IMR-90 (cell line): ENCODE results near the gene DENND1A. TPM values are rescaled to one million over a fixed set of nuclear protein-coding genes. Genes with fewer than 3 reads are reported as not detected.

Experiments
- ATAC-seq: fragments of 200-7000 bp; cut with Tn5 transposase; 2 replicates; pipeline ENCODE4 v1.9.1; 2020; ENCODE audit warnings: low read depth, mild to moderate bottlenecking, moderate library complexity
- BruUV-seq: library from RNA; stranded (reverse); fragments of 400-500 nt; replicated peaks from 2 replicates; lab custom pipeline; 2021; lab: Mats Ljungman, UMichigan
- CTCF ChIA-PET: fragments of 300-600 bp; formaldehyde crosslinking; extraction: SDS; loops from one replicate; lab custom pipeline; 2021; ENCODE audit warnings: antibody characterized with exemption; lab: Yijun Ruan, JAX
- POLR2A ChIA-PET: fragments of 300-600 bp; sonication (Branson Sonifier 250); formaldehyde crosslinking; loops from one replicate; lab custom pipeline; 2022; ENCODE audit warnings: antibody characterized with exemption; ENCODE audit not compliant: unreplicated experiment; lab: Charles Lee
- DNase-seq: peaks from one replicate; pipeline ENCODE4 v3.0.0; 2013
- H2AFZ ChIP-seq: replicated peaks from 2 replicates; pipeline ENCODE3; 2013; ENCODE audit warnings: low read length, mild to moderate bottlenecking; ENCODE audit not compliant: poor library complexity
- H2AK5ac ChIP-seq: 2 replicates; pipeline ENCODE4 v1.6.1; 2013; ENCODE audit warnings: low read depth, low read length, inconsistent platforms
- H2AK9ac ChIP-seq: replicated peaks from 2 replicates; pipeline ENCODE3; 2013; ENCODE audit warnings: mild to moderate bottlenecking, low read depth, low read length, moderate library complexity; ENCODE audit not compliant: poor library complexity
- H2BK120ac ChIP-seq: 2 replicates; pipeline ENCODE4 v1.6.1; 2013; ENCODE audit warnings: low read depth, low read length, inconsistent platforms
- H2BK15ac ChIP-seq: 3 replicates; pipeline ENCODE4 v1.6.1; 2013; ENCODE audit warnings: low read depth, low read length, inconsistent platforms
- H2BK20ac ChIP-seq: 2 replicates; pipeline ENCODE4 v1.6.1; 2013; ENCODE audit warnings: low read depth, mild to moderate bottlenecking, inconsistent platforms, low read length, moderate library complexity
- H2BK5ac ChIP-seq: 2 replicates; pipeline ENCODE4 v1.6.1; 2013; ENCODE audit warnings: mild to moderate bottlenecking, low read depth, low read length, inconsistent platforms; ENCODE audit not compliant: poor library complexity, severe bottlenecking
- H3K14ac ChIP-seq: replicated peaks from 2 replicates; pipeline ENCODE4 v1.6.1; 2013; ENCODE audit warnings: low read depth, low read length, inconsistent platforms
- H3K18ac ChIP-seq: 2 replicates; pipeline ENCODE4 v1.6.1; 2013; ENCODE audit warnings: low read depth, low read length, control low read depth
- H3K23ac ChIP-seq: 2 replicates; pipeline ENCODE4 v1.6.1; 2013; ENCODE audit warnings: low read depth, low read length, inconsistent platforms
- H3K27ac ChIP-seq: 2 replicates; pipeline ENCODE4 v1.5.1; 2013; ENCODE audit warnings: mild to moderate bottlenecking, control low read depth, low read length; ENCODE audit not compliant: insufficient read depth
- H3K27me3 ChIP-seq: 2 replicates; pipeline ENCODE4 v1.6.1; 2013; ENCODE audit warnings: low read length; ENCODE audit not compliant: control insufficient read depth, insufficient read depth
- H3K36me3 ChIP-seq: 2 replicates; pipeline ENCODE4 v1.6.1; 2013; ENCODE audit warnings: low read length, mixed read lengths; ENCODE audit not compliant: control insufficient read depth, insufficient read depth
- H3K4ac ChIP-seq: 2 replicates; pipeline ENCODE4 v1.6.1; 2013; ENCODE audit warnings: low read depth, low read length, inconsistent platforms
- H3K4me1 ChIP-seq: 2 replicates; pipeline ENCODE4 v1.6.1; 2013; ENCODE audit warnings: low read length, mixed read lengths; ENCODE audit not compliant: control insufficient read depth, insufficient read depth
- H3K4me2 ChIP-seq: 2 replicates; pipeline ENCODE4 v1.6.1; 2013; ENCODE audit warnings: low read depth, mild to moderate bottlenecking, control low read depth, low read length, moderate library complexity
- H3K4me3 ChIP-seq: 2 replicates; pipeline ENCODE4 v1.5.1; 2013; ENCODE audit warnings: low read depth, mild to moderate bottlenecking, control low read depth, low read length, moderate library complexity; ENCODE audit not compliant: insufficient read depth
- H3K56ac ChIP-seq: 2 replicates; pipeline ENCODE4 v1.6.1; 2013; ENCODE audit warnings: low read length, inconsistent platforms; ENCODE audit not compliant: insufficient read depth; ENCODE audit errors: extremely low read depth
- H3K79me1 ChIP-seq, 2 experiments: 2 replicates each; pipeline ENCODE4 v1.6.1; 2013; ENCODE audit warnings: low read length in 2 of 2, inconsistent platforms in 1 of 2, low read depth in 1 of 2
- H3K9ac ChIP-seq: 2 replicates; pipeline ENCODE4 v1.6.1; 2013; ENCODE audit warnings: low read depth, low read length, control low read depth
- H3K9me1 ChIP-seq: 2 replicates; pipeline ENCODE4 v1.6.1; 2013; ENCODE audit warnings: low read length, inconsistent platforms; ENCODE audit not compliant: insufficient read depth
- H3K9me3 ChIP-seq: 2 replicates; pipeline ENCODE4 v1.6.1; 2013; ENCODE audit warnings: low read length; ENCODE audit not compliant: control insufficient read depth, insufficient read depth
- H4K20me1 ChIP-seq: 2 replicates; pipeline ENCODE4 v1.6.1; 2013; ENCODE audit warnings: low read length, inconsistent platforms; ENCODE audit not compliant: insufficient read depth
- H4K5ac ChIP-seq: 2 replicates; pipeline ENCODE4 v1.6.1; 2013; ENCODE audit warnings: mild to moderate bottlenecking, low read depth, low read length, control low read depth
- H4K8ac ChIP-seq, 2 experiments: 2 replicates each; pipeline ENCODE4 v1.6.1; 2013; ENCODE audit warnings: low read depth in 2 of 2, low read length in 2 of 2, control low read depth in 1 of 2, inconsistent platforms in 1 of 2
- H4K91ac ChIP-seq: 2 replicates; pipeline ENCODE4 v1.6.1; 2013; ENCODE audit warnings: low read depth, low read length, inconsistent platforms; ENCODE audit not compliant: insufficient read depth
- BHLHE40 ChIP-seq: fragments of 150-350 bp; IDR thresholded peaks from 2 replicates; pipeline ENCODE4 v1.6.1; 2016; ENCODE audit warnings: mild to moderate bottlenecking, low read depth, low read length
- CEBPB ChIP-seq: IDR thresholded peaks from 2 replicates; pipeline ENCODE4 v1.6.1; 2012; ENCODE audit warnings: low read depth, low read length, improper control_type of control experiment
- FOS ChIP-seq: fragments of 150-350 bp; IDR thresholded peaks from 2 replicates; pipeline ENCODE4 v1.6.1; 2016; ENCODE audit warnings: low read depth, low read length
- MAFK ChIP-seq: IDR thresholded peaks from 2 replicates; pipeline ENCODE4 v1.6.1; 2012; ENCODE audit warnings: low read depth, low read length, improper control_type of control experiment
- MAZ ChIP-seq: IDR thresholded peaks from 2 replicates; pipeline ENCODE4 v1.6.1; 2012; ENCODE audit warnings: low read depth, mild to moderate bottlenecking, low read length, improper control_type of control experiment, moderate library complexity, borderline replicate concordance
- MXI1 ChIP-seq: IDR thresholded peaks from 2 replicates; pipeline ENCODE4 v1.6.1; 2012; ENCODE audit warnings: low read depth, mild to moderate bottlenecking, low read length, moderate library complexity, borderline replicate concordance
- NFE2L2 ChIP-seq: fragments of 150-350 bp; IDR thresholded peaks from 2 replicates; pipeline ENCODE4 v1.6.1; 2016; ENCODE audit warnings: low read depth, mild to moderate bottlenecking, low read length
- POLR2A ChIP-seq: IDR thresholded peaks from 2 replicates; pipeline ENCODE4 v1.6.1; 2012; ENCODE audit warnings: mild to moderate bottlenecking, low read depth, low read length
- RAD21 ChIP-seq: IDR thresholded peaks from 2 replicates; pipeline ENCODE4 v1.6.1; 2012; ENCODE audit warnings: low read length, improper control_type of control experiment
- RCOR1 ChIP-seq: IDR thresholded peaks from 2 replicates; pipeline ENCODE4 v1.6.1; 2012; ENCODE audit warnings: mild to moderate bottlenecking, low read length, improper control_type of control experiment; ENCODE audit not compliant: insufficient replicate concordance
- RFX5 ChIP-seq: IDR thresholded peaks from 2 replicates; pipeline ENCODE4 v1.8.0; 2012; ENCODE audit warnings: low read depth, mild to moderate bottlenecking, low read length, moderate library complexity
- SMC3 ChIP-seq: fragments of 150-350 bp; IDR thresholded peaks from 2 replicates; pipeline ENCODE4 v1.6.1; 2016; ENCODE audit warnings: low read depth, mild to moderate bottlenecking, antibody characterized with exemption, low read length, moderate library complexity
- WGBS, 2 experiments: methylation state at CpG; one replicate each; pipeline versions ENCODE4 v1.1.5 to v1.1.7; 2013; ENCODE audit warnings: missing lambda C conversion rate in 2 of 2; ENCODE audit not compliant: insufficient read length in 1 of 2; ENCODE audit errors: extremely low coverage in 2 of 2; 5-methylcytosine and 5-hydroxymethylcytosine counted together
- dilution Hi-C: fragments of 300-500 bp; cut with HindIII; formaldehyde crosslinking; loops from one replicate; pipeline ENCODE4 v1.14.3; 2018; ENCODE audit warnings: low sequenced_read_pairs; ENCODE audit not compliant: unreplicated experiment
- in situ Hi-C: fragments of 300-500 bp; cut with MboI; formaldehyde crosslinking; loops from 3 replicates; pipeline ENCODE4 v1.14.3; 2019; ENCODE audit warnings: low sequenced_read_pairs, inconsistent platforms, mixed read lengths
- intact Hi-C: fragments of 100-400 bp; cut with micrococcal nuclease; formaldehyde crosslinking; loops from 2 replicates; pipeline ENCODE4 v1.10.0; 2022
- polyA plus RNA-seq, 3 experiments: library from polyadenylated mRNA; depleted of rRNA; stranded (reverse); fragments of >200 nt; gene quantifications; 2 replicates each; pipeline ENCODE4 v1.2.3, GENCODE V29; 2012; ENCODE audit warnings: low replicate concordance in 1 of 3
- total RNA-seq: library from RNA; depleted of rRNA; stranded (reverse); fragments of >200 nt; gene quantifications from 2 replicates; pipeline ENCODE4 v1.2.3, GENCODE V29; 2012
- TF ChIP-seq, protein P1 (sequence below): fragments of 150-350 bp; IDR thresholded peaks from 2 replicates; pipeline ENCODE4 v1.6.1; 2017; ENCODE audit warnings: mild to moderate bottlenecking, antibody characterized with exemption, low read length, low read depth
- TF ChIP-seq, protein P2 (sequence below): fragments of 150-350 bp; IDR thresholded peaks from 2 replicates; pipeline ENCODE4 v1.6.1; 2016; ENCODE audit warnings: low read depth, mild to moderate bottlenecking, low read length, moderate library complexity, borderline replicate concordance
- TF ChIP-seq, protein P3 (sequence below): conservative IDR thresholded peaks from 2 replicates; pipeline ENCODE4 v1.5.1; 2012; ENCODE audit warnings: mild to moderate bottlenecking, low read depth, low read length, improper control_type of control experiment

DENND1A gene
- total and polyA plus RNA-seq, 2 of the 4 experiments (the other 2 are of a cell fraction), result 21.4 to 27.6 TPM

DNA sequence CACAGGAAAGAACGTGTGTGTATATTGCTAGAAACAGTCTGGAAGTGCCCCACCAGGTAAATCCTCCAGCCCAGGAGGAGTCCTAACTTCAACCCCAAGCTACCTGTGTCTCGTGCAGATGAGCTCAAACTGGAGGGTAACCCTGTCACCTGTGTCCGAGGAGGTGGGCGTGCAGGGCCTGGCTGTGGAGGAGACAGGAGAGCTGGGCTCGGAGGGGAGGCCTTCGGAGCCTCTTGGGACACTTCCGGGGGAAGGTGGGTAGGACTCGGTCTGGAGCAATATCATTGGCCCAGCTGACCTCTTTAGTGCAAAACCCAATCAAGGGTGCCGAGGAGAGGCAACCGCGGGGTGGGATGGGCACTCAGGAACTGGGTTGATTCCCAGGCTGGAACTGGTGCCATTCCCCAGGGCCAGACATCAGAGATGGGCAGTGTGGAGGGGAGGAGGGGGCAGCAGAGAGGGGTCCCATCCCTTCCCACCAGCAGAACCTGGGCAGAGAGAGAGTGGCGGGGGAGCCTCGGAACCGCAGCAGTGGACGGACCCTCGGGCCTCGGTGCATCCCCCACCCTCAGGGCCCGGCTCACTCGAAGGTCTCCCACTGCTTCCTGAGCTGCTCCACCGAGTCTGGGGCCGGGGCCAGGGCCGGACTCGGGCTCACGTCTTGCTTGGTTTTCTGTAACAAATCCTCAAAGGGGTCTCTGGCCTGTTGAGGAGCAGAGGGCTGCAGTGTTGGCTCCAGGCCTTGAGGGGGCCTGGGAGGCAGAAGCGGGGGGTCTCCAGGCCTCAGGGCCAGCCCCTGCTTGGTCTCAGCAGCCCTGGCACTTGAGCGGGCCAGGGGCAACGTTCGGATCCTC is 548.8 kb downstream of the DENND1A start:
- Histone ChIP-seq H3K4me3 (no peak overlapping the region), H3K56ac (no peak overlapping the region), H4K91ac (no peak overlapping the region), H3K4me2 (no peak overlapping the region), H3K36me3 (no peaks in the 10 kb centered on the region; the same call in 1 of the 2 replicates), H2BK120ac (no peak overlapping the region), H2AK9ac (no peak overlapping the region), H2BK5ac (no peak overlapping the region), H3K9me1 (no peaks in the 10 kb centered on the region), H2AK5ac (no peak overlapping the region), H2AFZ (no peak overlapping the region), H4K5ac (no peak overlapping the region), H3K9ac (no peak overlapping the region), H3K4ac (no peak overlapping the region), H4K20me1 (no peaks in the 10 kb centered on the region), H3K18ac (no peak overlapping the region), H3K23ac (no peak overlapping the region), H3K79me1 (no peaks in the 10 kb centered on the region), H2BK20ac (no peak overlapping the region), H3K27me3 (peaks cover 4% of the 10 kb centered on the region; the same call in 1 of the 2 replicates), H3K14ac (no peak overlapping the region), H3K27ac (no peak overlapping the region), H4K8ac (no peak overlapping the region), H2BK15ac (no peak overlapping the region), H3K4me1 (no peaks in the 10 kb centered on the region), H3K9me3 (no peaks in the 10 kb centered on the region)
- ATAC-seq (no peak), DNase-seq (no peak)
- in situ Hi-C loops (no loop called here), dilution Hi-C loops (no loop called here), intact Hi-C loops (loop anchor here (1.0 kb wide), 1 partner anchor 24 kb away; no protein-coding TSS in a partner anchor)
- WGBS, 2 experiments, result 74% methylated on average over 4 of the region's 28 CpGs; no CpG with 5 or more reads in 1 of the 2 experiments
- no TSS peak for BruUV-seq
- POLR2A ChIA-PET, result no interaction called here
- CTCF ChIA-PET, result no interaction called here
- TF ChIP-seq, protein P1, sequence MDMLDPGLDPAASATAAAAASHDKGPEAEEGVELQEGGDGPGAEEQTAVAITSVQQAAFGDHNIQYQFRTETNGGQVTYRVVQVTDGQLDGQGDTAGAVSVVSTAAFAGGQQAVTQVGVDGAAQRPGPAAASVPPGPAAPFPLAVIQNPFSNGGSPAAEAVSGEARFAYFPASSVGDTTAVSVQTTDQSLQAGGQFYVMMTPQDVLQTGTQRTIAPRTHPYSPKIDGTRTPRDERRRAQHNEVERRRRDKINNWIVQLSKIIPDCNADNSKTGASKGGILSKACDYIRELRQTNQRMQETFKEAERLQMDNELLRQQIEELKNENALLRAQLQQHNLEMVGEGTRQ, result no peak
- TF ChIP-seq RFX5 (no peak), CEBPB (no peak), SMC3 (no peak), FOS (no peak), RAD21 (no peak), MXI1 (no peak), POLR2A (no peak), MAFK (no peak), BHLHE40 (no peak), MAZ (no peak), NFE2L2 (no peak), RCOR1 (no peak)
- TF ChIP-seq, protein P2, sequence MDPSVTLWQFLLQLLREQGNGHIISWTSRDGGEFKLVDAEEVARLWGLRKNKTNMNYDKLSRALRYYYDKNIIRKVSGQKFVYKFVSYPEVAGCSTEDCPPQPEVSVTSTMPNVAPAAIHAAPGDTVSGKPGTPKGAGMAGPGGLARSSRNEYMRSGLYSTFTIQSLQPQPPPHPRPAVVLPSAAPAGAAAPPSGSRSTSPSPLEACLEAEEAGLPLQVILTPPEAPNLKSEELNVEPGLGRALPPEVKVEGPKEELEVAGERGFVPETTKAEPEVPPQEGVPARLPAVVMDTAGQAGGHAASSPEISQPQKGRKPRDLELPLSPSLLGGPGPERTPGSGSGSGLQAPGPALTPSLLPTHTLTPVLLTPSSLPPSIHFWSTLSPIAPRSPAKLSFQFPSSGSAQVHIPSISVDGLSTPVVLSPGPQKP, result no peak
- TF ChIP-seq, protein P3, sequence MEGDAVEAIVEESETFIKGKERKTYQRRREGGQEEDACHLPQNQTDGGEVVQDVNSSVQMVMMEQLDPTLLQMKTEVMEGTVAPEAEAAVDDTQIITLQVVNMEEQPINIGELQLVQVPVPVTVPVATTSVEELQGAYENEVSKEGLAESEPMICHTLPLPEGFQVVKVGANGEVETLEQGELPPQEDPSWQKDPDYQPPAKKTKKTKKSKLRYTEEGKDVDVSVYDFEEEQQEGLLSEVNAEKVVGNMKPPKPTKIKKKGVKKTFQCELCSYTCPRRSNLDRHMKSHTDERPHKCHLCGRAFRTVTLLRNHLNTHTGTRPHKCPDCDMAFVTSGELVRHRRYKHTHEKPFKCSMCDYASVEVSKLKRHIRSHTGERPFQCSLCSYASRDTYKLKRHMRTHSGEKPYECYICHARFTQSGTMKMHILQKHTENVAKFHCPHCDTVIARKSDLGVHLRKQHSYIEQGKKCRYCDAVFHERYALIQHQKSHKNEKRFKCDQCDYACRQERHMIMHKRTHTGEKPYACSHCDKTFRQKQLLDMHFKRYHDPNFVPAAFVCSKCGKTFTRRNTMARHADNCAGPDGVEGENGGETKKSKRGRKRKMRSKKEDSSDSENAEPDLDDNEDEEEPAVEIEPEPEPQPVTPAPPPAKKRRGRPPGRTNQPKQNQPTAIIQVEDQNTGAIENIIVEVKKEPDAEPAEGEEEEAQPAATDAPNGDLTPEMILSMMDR, result no peak
